Spleen (tissue), 11 donors: ENCODE results near the gene ATG7. TPM values are rescaled to one million over a fixed set of nuclear protein-coding genes. Genes with fewer than 3 reads are reported as not detected.

Experiments
- DNase-seq: peaks from one replicate; pipeline ENCODE4 v3.0.0-alpha.2; 2020
- H3K27ac ChIP-seq, 8 donors: fragments of 200-600 bp; sonication (generic) in 7 of 8; 1 replicate in 4 of 8; 2 replicates in 4 of 8; pipeline versions ENCODE4 v1.5.0 to v1.8.0; 2016 to 2021; ENCODE audit warnings: inconsistent platforms in 4 of 8, mild to moderate bottlenecking in 4 of 8, moderate library complexity in 1 of 8
- H3K27me3 ChIP-seq, 7 donors: fragments of 200-600 bp; sonication (generic) in 6 of 7; replicated peaks in 1 of 7; 1 replicate in 4 of 7; 2 replicates in 3 of 7; pipeline versions ENCODE4 v1.5.0 to v1.8.0; 2016 to 2021; ENCODE audit warnings: inconsistent platforms in 3 of 7, mild to moderate bottlenecking in 1 of 7
- H3K36me3 ChIP-seq, 6 donors: fragments of 200-600 bp; sonication (generic) in 5 of 6; 1 replicate in 4 of 6; 2 replicates in 2 of 6; pipeline versions ENCODE4 v1.5.0 to v1.8.0; 2016 to 2021; ENCODE audit warnings: inconsistent platforms in 2 of 6
- H3K4me1 ChIP-seq, 6 donors: fragments of 200-600 bp; sonication (generic) in 5 of 6; 1 replicate in 3 of 6; 2 replicates in 3 of 6; pipeline versions ENCODE4 v1.5.0 to v1.8.0; 2016 to 2021; ENCODE audit warnings: inconsistent platforms in 3 of 6
- H3K4me3 ChIP-seq, 8 donors: fragments of 200-600 bp; sonication (generic) in 7 of 8; 1 replicate in 4 of 8; 2 replicates in 4 of 8; pipeline versions ENCODE4 v1.5.0 to v1.8.0; 2016 to 2021; ENCODE audit warnings: inconsistent platforms in 4 of 8, mild to moderate bottlenecking in 4 of 8, moderate library complexity in 2 of 8
- H3K9me3 ChIP-seq, 8 donors: fragments of 200-600 bp; sonication (generic) in 7 of 8; 1 replicate in 4 of 8; 2 replicates in 4 of 8; pipeline versions ENCODE4 v1.5.0 to v1.8.0; 2016 to 2021; ENCODE audit warnings: inconsistent platforms in 4 of 8
- POLR2A ChIP-seq, 3 donors: fragments of 450-650 bp; IDR thresholded peaks; one replicate each; pipeline ENCODE4 v1.5.1; 2017; ENCODE audit warnings: antibody characterized with exemption in 3 of 3, mild to moderate bottlenecking in 1 of 3
- POLR2AphosphoS5 ChIP-seq, 3 donors: sonication (generic); formaldehyde crosslinking; IDR thresholded peaks; one replicate each; pipeline ENCODE4 v1.5.1; 2017; ENCODE audit warnings: antibody characterized with exemption in 3 of 3
- WGBS, 5 donors: extraction: QIAGEN DNeasy Blood & Tissue Kit in 3 of 5; methylation state at CpG; one replicate each; pipeline versions ENCODE4 v1.1.5 to v1.1.7; 2013 to 2018; 5-methylcytosine and 5-hydroxymethylcytosine counted together
- intact Hi-C: fragments of 100-400 bp; cut with DNase I; formaldehyde crosslinking; loops from one replicate; pipeline ENCODE4 v1.15.0; 2023; ENCODE audit warnings: low total_unique reads
- polyA plus RNA-seq, 3 donors: library from polyadenylated mRNA; stranded (reverse); fragments of 200-250 nt; gene quantifications; one replicate each; pipeline ENCODE4 v1.2.1, GENCODE V29; 2013
- total RNA-seq, 7 donors: library from RNA; depleted of rRNA in 3 of 7; stranded (reverse); fragments of >200 nt in 3 of 7; fragmentation: NEBNext Ultra II Directional in 4 of 7; extraction: Animal tissue kit (Norgen Biotek cat#: 25700) in 4 of 7; gene quantifications; one replicate each; pipeline versions ENCODE4 v1.1.0 to v1.2.1, GENCODE V29; 2016 to 2021
- TF ChIP-seq, protein P1 (sequence below), 11 experiments: fragments of 200-600 bp in 7 of 11; fragments of 450-650 bp in 4 of 11; sonication (generic) in 4 of 11; IDR thresholded peaks in 8 of 11; conservative IDR thresholded peaks in 3 of 11; 1 replicate in 7 of 11; 2 replicates in 4 of 11; pipeline versions ENCODE4 v1.4.0 to v1.8.0; 2016 to 2021; ENCODE audit warnings: antibody characterized with exemption in 11 of 11, inconsistent platforms in 4 of 11, mild to moderate bottlenecking in 1 of 11
- donor health status: healthy with polysubstance abuse.
- donor health status: DM: no; HTN: no; CAD: no; lungs with moderate emphysema.
- donor health status: DM: no; HTN: no; CAD: no.
- donor health status: Bipolar disorder and iron deficiency.
- donor health status: healthy.
- donor health status: DM: no; HTN: no; CAD: no.
- donor health status: DM: yes; HTN: yes; CAD: no.

The ATG7 gene
- total and polyA plus RNA-seq, 10 donors: 7.5 to 114 (median 77.1) TPM

DNA sequence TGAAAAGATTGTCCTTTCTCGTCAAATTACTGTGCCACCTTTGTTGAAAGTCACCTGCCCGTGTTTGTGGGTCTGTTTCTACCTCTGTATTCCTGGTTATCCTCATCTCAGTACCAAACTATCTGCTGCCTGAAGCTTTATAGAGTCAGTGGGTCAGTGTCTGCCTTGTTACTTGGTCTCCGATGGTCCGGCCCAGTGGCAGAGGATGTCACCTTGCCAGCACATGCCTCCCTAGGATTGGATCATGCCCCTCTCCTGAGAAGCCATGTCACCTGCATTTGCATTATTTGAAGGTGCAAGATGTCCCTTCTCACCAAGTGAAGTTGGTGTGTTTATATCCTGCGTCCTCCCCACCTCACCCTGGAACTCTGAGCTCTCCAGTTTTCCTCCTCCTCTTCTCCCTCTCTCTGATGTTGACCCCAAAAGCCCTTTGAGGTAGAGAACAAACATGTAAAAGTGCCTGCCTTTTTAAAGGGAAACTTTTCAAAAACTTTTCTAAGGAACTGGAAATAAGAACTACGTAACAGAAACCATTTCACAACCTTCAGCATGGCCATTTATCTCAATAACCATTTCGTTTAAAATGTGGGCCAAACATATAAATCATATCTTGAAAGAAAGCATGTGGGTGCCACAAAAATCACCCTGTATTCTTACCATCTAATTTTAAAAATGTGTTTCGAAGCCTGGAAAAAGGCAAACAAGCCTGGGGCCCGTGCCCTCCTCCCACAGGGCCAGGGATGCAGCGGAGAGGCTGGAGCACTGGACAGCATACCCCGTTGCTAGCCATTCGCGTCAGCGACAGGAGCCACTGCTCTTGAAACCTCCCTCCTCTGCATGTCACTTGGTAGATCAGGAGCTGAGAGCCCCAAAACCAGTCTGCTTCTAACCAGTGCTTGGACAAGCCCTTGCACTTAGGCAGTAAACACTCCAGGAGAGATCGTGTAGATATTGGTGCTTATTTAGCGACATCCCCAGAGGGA lies 269.4 kb downstream of the ATG7 start:
- Histone ChIP-seq H3K27me3 (no peaks in the 10 kb centered on the region), H3K27ac (peak overlapping the region in 5 of 8 donors; percentile 11 to 51 (median 40)), H3K36me3 (no peaks in the 10 kb centered on the region), H3K4me3 (no peak overlapping the region), H3K9me3 (no peaks in the 10 kb centered on the region), H3K4me1 (peaks cover 0 to 34% (median 15%) of the 10 kb centered on the region in 6 donors)
- intact Hi-C loops: no loop called here
- TF ChIP-seq POLR2AphosphoS5 (IDR thresholded peaks at IDR 0.05) (peak in 1 of 3 donors; percentile 23), POLR2A (IDR thresholded peaks at IDR 0.05) (no peak)
- no peak for DNase-seq
- WGBS, 5 donors: 81 to 84% (median 82%) methylated on average over 14 to 16 of the region's 16 CpGs

DNA sequence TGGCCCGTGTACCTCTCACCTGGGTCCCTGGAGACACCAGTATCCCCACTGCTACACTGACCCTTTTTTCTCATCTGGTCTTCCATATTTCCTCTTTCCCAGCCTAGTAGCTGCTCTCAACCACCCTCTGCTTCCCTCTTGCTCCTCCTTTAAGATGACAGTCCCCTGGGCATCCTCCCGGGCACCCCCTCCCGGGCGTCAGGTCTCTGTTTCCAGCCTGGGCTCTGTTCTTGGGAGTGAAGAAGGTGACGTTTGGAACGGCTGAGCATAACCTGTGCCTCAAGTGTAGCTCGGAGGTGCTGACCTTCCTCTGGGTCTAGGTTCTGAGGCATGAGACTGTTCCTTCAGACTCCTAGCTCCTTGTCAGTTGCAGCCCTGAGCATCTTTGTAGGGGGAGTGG lies 270.4 kb downstream of the ATG7 start:
- TF ChIP-seq POLR2AphosphoS5 (IDR thresholded peaks at IDR 0.05) (no peak), POLR2A (IDR thresholded peaks at IDR 0.05) (no peak)
- TF ChIP-seq, protein P1, sequence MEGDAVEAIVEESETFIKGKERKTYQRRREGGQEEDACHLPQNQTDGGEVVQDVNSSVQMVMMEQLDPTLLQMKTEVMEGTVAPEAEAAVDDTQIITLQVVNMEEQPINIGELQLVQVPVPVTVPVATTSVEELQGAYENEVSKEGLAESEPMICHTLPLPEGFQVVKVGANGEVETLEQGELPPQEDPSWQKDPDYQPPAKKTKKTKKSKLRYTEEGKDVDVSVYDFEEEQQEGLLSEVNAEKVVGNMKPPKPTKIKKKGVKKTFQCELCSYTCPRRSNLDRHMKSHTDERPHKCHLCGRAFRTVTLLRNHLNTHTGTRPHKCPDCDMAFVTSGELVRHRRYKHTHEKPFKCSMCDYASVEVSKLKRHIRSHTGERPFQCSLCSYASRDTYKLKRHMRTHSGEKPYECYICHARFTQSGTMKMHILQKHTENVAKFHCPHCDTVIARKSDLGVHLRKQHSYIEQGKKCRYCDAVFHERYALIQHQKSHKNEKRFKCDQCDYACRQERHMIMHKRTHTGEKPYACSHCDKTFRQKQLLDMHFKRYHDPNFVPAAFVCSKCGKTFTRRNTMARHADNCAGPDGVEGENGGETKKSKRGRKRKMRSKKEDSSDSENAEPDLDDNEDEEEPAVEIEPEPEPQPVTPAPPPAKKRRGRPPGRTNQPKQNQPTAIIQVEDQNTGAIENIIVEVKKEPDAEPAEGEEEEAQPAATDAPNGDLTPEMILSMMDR (IDR thresholded peaks at IDR 0.05 in 8 of 11, conservative IDR thresholded peaks at IDR 0.05 in 3 of 11): no peak
- 87 to 92% (median 89%) methylated on average over 7 of the region's 7 CpGs for WGBS, 5 donors
- Histone ChIP-seq H3K27me3 (no peaks in the 10 kb centered on the region), H3K9me3 (no peaks in the 10 kb centered on the region), H3K36me3 (no peaks in the 10 kb centered on the region), H3K4me3 (no peak overlapping the region), H3K27ac (peak overlapping the region in 4 of 8 donors; percentile 11 to 51 (median 42)), H3K4me1 (peaks cover 0 to 38% (median 15%) of the 10 kb centered on the region in 6 donors)
- intact Hi-C loops: no loop called here
- DNase-seq: no peak

DNA sequence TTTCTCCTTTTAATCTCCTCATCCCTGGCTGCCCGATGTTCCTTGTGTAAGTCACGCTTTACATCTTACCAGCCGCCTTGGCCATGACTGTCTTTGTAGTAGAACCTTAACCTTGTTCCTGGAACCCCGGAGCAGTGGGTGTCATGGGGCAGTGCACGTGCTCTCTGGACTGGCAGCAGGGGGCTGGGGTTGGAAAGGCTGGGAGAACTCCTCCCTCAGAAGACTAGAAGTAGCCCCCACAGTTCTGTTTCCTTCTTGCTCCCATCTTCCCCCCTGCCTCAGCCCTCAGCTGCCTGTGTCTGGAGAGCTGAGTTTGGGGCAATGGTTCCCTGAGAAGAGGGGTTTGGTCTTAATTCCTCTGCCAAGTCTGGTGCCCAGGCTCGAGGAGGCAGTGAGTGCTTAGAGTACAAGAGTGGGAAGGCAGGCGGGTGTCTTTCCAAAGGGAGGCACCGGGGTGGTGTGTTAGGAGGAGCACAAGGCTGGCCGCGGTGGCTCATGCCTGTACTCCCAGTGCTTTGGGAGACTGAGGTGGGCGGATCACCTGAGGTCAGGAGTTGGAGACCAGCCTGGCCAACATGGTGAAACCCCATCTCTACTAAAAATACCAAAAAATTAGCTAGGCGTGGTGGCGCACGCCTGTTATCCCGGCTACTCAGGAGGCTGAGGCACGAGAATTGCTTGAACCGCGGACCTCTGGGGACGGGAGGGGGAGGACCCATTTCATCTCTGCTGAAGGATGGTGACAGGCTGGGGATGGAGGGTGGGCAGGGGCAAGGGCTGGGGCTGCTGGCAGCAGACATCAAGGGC lies 271.1 kb downstream of the ATG7 start:
- WGBS, 5 donors: 91 to 98% (median 95%) methylated on average over 19 of the region's 19 CpGs
- intact Hi-C loops: no loop called here

DNA sequence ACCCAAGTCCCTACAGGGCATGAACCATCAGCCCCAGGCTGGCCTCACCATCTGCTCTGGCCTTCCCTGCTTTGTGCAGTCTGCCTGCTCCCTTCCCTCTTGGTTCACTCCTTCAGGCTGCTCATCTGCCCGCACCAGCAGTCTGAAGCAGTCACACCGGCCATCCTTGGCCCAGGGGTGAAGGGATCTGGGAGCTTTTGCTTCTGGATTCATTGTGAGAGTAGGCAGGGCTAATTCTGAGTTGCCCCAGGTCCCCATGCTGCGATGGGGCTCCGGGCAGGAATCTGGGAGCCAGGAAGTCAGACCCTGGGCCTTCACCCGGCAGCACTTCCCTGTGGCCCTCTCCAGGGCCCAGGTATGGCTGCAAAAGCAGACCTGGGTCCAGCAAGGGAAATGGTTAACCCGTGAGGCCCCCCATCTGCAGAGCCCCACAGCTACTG lies 271.8 kb downstream of the ATG7 start:
- Histone ChIP-seq H3K4me3 (no peak overlapping the region), H3K9me3 (no peaks in the 10 kb centered on the region), H3K4me1 (peaks cover 0 to 49% (median 17%) of the 10 kb centered on the region in 6 donors), H3K36me3 (no peaks in the 10 kb centered on the region), H3K27me3 (no peaks in the 10 kb centered on the region), H3K27ac (peak overlapping the region in 2 of 8 donors; percentile 21 to 58)
- WGBS, 5 donors: 53 to 89% (median 84%) methylated on average over 2 to 6 of the region's 6 CpGs
- TF ChIP-seq, protein P1 (IDR thresholded peaks at IDR 0.05 in 8 of 11, conservative IDR thresholded peaks at IDR 0.05 in 3 of 11): no peak
- TF ChIP-seq POLR2A (IDR thresholded peaks at IDR 0.05) (no peak), POLR2AphosphoS5 (IDR thresholded peaks at IDR 0.05) (no peak)
- DNase-seq: no peak
- intact Hi-C loops: no loop called here

More for the DNA sequence above, 271.1 kb downstream of the ATG7 start:
- Histone ChIP-seq H3K4me1 (peaks cover 0 to 43% (median 15%) of the 10 kb centered on the region in 6 donors), H3K27ac (no peak overlapping the region), H3K9me3 (no peaks in the 10 kb centered on the region), H3K36me3 (no peaks in the 10 kb centered on the region), H3K27me3 (no peaks in the 10 kb centered on the region), H3K4me3 (no peak overlapping the region)
- DNase-seq: no peak
- TF ChIP-seq POLR2AphosphoS5 (IDR thresholded peaks at IDR 0.05) (no peak), POLR2A (IDR thresholded peaks at IDR 0.05) (no peak)
- TF ChIP-seq, protein P1 (IDR thresholded peaks at IDR 0.05 in 8 of 11, conservative IDR thresholded peaks at IDR 0.05 in 3 of 11): no peak
